KG1 (cell line): ENCODE data around the gene BMP8B.
"Not testable (repeated sequence)": the region's sequence is repeated elsewhere in the genome, so short reads cannot be mapped to it uniquely, and the experiment has no call there.

Experiments
- DNase-seq: peaks from one replicate; lab custom pipeline; 2025; lab: John Stamatoyannopoulos, UW

Gene BMP8B

GRCh38 chr1:39777896-39778295 is 10.8 kb downstream of the BMP8B start:
- DNase-seq: not testable (repeated sequence)

- no peak for DNase-seq
Measured at GRCh38 chr1:39777306-39777705, 11.4 kb downstream of the BMP8B start.

- no peak for DNase-seq
Measured at GRCh38 chr1:39776886-39777285, 11.8 kb downstream of the BMP8B start.

- no peak for DNase-seq
Measured at GRCh38 chr1:39776400-39776713, 12.3 kb downstream of the BMP8B start.

- DNase-seq: not testable (repeated sequence)
Measured at GRCh38 chr1:39775676-39776399, 12.8 kb downstream of the BMP8B start.

- DNase-seq: not testable (repeated sequence)
Measured at GRCh38 chr1:39775141-39775540, 13.5 kb downstream of the BMP8B start.

GRCh38 chr1:39773369-39773979 is 15.2 kb downstream of the BMP8B start:
- not testable (repeated sequence) for DNase-seq

- not testable (repeated sequence) for DNase-seq
Measured at GRCh38 chr1:39771022-39771532, 17.6 kb downstream of the BMP8B start, which contains the start of gene OXCT2. TSS of gene OXCT2 (minus strand) at chr1:39771348. CDS start at chr1:39771255, 93 bp downstream.

- not testable (repeated sequence) for DNase-seq
Measured at GRCh38 chr1:39770100-39771021, 18.3 kb downstream of the BMP8B start.

GRCh38 chr1:39769502-39769901 is 19.2 kb downstream of the BMP8B start:
- DNase-seq: not testable (repeated sequence)

GRCh38 chr1:39766466-39766865 is 22.2 kb downstream of the BMP8B start:
- not testable (repeated sequence) for DNase-seq

- DNase-seq: not testable (repeated sequence)
Measured at GRCh38 chr1:39764512-39764911, 24.2 kb downstream of the BMP8B start.

- not testable (repeated sequence) for DNase-seq
Measured at GRCh38 chr1:39763619-39764374, 24.9 kb downstream of the BMP8B start.

- DNase-seq: no peak
Measured at GRCh38 chr1:39762550-39763540, 25.8 kb downstream of the BMP8B start.

GRCh38 chr1:39761557-39762260 is 27.0 kb downstream of the BMP8B start:
- DNase-seq: no peak

GRCh38 chr1:39761016-39761415 is 27.6 kb downstream of the BMP8B start:
- no peak for DNase-seq

GRCh38 chr1:39760074-39761008 is 28.3 kb downstream of the BMP8B start:
- DNase-seq: no peak

GRCh38 chr1:39759436-39759726 is 29.3 kb downstream of the BMP8B start:
- DNase-seq: no peak
